NB4 (cell line): ENCODE measurements around the gene EIF4EBP2.

Source experiments
- DNase-seq: peaks from one replicate; pipeline ENCODE4 v3.0.0; 2010; ENCODE audit warnings: low read depth
- H3K4me3 ChIP-seq: one replicate; pipeline ENCODE4 v1.5.1; 2011; ENCODE audit warnings: mild to moderate bottlenecking, low read depth, low read length, moderate library complexity
- MYC ChIP-seq: IDR thresholded peaks from 2 replicates; pipeline ENCODE4 v1.6.1; 2011; ENCODE audit warnings: low read depth, low read length
- POLR2A ChIP-seq: IDR thresholded peaks from 2 replicates; pipeline ENCODE4 v1.6.1; 2011; ENCODE audit warnings: mild to moderate bottlenecking; ENCODE audit not compliant: insufficient read length; ENCODE audit errors: extremely low read depth
- TF ChIP-seq, protein P1 (sequence below): IDR thresholded peaks from 2 replicates; pipeline ENCODE4 v1.6.1; 2011; ENCODE audit warnings: low read depth, low read length
- TF ChIP-seq, protein P2 (sequence below): IDR thresholded peaks from one replicate; pipeline ENCODE4 v1.5.1; 2012; ENCODE audit warnings: low read depth, low read length

EIF4EBP2 gene

DNA sequence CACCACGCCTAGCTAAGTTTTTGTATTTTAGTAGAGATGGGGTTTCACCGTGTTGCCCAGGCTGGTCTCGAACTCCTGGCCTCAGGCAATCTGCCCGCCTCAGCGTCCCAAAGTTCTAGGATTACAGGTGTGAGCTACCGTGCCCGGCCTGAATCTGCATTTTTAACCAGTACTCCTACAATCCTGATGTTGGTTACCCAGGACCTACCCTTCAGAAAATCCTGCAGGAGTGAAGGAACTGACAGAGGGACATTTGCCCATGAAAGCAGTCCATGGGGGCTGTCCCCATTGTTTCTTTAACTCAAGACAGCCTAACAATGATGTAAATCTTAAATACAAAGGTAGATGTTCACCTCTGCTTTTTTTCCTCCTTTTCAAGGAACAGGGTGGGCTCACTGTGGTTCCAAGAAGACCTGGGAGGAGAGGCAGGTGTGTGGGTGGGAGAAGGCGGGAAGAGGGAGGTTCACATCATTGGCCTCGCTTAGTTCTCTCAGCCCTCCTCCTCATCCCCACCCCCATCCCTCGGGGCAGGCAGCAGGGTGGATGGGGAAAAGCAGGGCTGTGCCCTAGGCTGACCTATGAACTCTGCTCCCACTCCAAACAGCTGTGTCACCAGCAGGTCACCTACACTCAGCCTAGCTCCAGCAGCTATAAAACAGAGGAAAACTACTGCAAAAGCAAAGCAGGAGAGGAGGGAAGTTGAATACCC, 35.0 kb upstream of the EIF4EBP2 start:
- no peak overlapping the region for H3K4me3 ChIP-seq
- TF ChIP-seq, protein P1, sequence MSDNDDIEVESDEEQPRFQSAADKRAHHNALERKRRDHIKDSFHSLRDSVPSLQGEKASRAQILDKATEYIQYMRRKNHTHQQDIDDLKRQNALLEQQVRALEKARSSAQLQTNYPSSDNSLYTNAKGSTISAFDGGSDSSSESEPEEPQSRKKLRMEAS: no peak
- TF ChIP-seq, protein P2, sequence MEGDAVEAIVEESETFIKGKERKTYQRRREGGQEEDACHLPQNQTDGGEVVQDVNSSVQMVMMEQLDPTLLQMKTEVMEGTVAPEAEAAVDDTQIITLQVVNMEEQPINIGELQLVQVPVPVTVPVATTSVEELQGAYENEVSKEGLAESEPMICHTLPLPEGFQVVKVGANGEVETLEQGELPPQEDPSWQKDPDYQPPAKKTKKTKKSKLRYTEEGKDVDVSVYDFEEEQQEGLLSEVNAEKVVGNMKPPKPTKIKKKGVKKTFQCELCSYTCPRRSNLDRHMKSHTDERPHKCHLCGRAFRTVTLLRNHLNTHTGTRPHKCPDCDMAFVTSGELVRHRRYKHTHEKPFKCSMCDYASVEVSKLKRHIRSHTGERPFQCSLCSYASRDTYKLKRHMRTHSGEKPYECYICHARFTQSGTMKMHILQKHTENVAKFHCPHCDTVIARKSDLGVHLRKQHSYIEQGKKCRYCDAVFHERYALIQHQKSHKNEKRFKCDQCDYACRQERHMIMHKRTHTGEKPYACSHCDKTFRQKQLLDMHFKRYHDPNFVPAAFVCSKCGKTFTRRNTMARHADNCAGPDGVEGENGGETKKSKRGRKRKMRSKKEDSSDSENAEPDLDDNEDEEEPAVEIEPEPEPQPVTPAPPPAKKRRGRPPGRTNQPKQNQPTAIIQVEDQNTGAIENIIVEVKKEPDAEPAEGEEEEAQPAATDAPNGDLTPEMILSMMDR: no peak
- TF ChIP-seq MYC: no peak
- no peak for TF ChIP-seq POLR2A
- no peak for DNase-seq

DNA sequence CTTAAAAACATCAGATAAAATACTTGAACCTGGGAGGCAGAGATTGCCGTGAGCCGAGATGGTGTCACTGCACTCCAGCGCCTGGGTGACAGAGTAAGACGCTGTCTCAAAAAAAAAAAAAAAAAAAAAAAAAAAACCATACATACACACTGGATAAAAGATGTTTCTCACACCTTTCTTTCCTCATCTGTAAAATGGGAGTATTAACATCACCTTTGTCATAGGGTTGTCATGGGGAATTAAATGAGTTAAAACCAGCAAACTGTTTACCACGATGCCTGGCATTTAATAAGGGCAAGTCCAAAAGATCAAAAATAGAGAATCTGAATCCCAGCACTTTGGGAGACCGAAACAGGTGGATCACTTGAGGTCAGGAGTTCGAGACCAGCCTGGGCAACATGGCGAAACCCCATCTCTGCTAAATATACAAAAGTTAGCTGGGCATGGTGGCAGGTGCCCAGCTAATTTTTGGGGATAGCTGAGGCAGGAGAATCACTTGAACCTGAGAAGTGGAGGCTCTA, 34.4 kb upstream of the EIF4EBP2 start:
- TF ChIP-seq POLR2A (no peak), MYC (no peak)
- DNase-seq: no peak

DNA sequence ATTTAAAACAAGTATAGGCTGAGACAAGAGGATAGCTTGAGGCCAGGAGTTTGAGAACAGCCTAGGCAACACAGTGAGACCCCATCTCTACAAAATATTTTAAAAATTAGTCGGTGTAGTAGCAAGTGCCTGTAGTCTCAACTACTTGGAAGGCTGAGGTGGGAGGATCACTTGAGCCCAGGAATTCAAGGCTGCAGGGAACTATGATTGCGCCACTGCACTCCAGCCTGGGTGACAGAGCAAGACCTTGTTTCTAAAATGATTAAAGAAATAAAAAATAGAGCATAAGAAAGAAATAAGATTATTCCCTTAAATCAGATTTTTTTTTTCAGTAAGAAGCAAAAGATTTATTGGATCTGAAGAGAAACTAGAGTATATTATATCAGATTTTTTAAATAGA, 33.2 kb upstream of the EIF4EBP2 start:
- TF ChIP-seq, protein P2: no peak
- TF ChIP-seq, protein P1: no peak
- TF ChIP-seq MYC: no peak
- TF ChIP-seq POLR2A: no peak
- no peak for DNase-seq
- no peak overlapping the region for H3K4me3 ChIP-seq

More for the DNA sequence above, 34.4 kb upstream of the EIF4EBP2 start:
- no peak overlapping the region for H3K4me3 ChIP-seq

DNA sequence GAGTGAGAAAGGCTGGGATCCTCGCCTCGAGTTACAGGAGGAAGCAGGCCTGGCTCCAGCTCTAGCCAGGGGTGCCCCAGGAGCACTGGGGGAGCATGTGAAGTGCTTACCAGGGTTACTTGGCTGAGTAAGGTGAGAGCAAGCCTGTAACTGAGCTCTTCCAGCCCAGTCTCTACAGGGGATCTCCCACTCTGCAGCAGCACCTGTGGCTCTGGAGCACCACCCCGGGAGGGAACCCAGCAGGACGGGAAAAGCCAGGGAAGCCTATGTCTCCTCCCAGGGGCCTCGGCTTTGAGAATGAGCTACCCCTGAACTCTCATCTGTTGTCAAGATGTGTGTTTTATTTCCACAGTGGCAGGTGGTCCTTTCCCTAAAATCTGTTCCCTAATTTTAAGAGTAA, 32.1 kb upstream of the EIF4EBP2 start:
- no peak for DNase-seq
- TF ChIP-seq POLR2A: no peak
- TF ChIP-seq, protein P1: no peak
- TF ChIP-seq, protein P2: no peak
- no peak for TF ChIP-seq MYC
- no peak overlapping the region for H3K4me3 ChIP-seq

DNA sequence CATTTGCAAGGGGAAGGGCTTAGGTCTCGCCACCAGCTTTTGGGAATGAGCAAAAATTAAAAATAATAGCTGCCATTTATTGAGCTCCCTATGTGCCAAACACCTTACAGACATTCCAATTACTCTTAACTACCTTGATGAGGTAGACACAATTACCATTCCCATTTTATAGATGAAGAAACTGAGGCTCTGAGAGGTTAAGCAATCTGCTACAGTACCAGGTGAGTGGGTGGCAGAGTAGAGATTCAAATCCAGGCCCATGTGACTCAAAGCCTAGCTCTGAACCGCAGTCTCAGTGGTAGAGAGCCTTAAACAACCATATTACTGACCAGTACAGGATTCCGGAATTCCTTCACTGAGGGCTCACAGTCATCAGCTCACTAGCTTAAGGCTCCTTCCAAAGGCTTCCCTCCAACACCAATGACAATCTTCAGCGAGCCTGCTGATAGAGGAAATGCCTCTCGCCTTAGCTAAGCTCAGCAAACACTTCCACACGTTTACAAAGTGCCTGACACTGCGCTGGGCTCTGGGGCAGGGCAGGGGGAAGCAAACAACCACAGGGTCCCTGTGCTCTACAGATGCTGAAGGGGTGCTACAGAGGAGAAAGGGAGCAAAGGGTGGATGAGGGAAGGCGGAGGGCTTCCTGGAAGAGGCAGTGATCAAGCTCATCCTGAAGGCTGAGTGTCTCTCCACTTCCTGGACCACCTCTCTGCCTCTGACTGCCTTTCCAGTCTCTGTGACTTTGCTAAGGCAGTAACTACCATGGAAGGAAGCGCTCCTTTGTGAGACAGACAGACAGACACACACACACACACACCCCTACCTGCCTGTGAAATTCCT, 28.9 kb upstream of the EIF4EBP2 start:
- no peak for DNase-seq
- no peak for TF ChIP-seq POLR2A
- no peak for TF ChIP-seq MYC
- TF ChIP-seq, protein P2: no peak
- TF ChIP-seq, protein P1: no peak
- no peak overlapping the region for H3K4me3 ChIP-seq
